ENCODE measurements around the gene LIMCH1. TPM values are rescaled to one million over a fixed set of nuclear protein-coding genes. Genes with fewer than 3 reads are reported as not detected.

Gene LIMCH1
- total RNA-seq, 1 experiment from 2014 or later, result 48.4 TPM

DNA sequence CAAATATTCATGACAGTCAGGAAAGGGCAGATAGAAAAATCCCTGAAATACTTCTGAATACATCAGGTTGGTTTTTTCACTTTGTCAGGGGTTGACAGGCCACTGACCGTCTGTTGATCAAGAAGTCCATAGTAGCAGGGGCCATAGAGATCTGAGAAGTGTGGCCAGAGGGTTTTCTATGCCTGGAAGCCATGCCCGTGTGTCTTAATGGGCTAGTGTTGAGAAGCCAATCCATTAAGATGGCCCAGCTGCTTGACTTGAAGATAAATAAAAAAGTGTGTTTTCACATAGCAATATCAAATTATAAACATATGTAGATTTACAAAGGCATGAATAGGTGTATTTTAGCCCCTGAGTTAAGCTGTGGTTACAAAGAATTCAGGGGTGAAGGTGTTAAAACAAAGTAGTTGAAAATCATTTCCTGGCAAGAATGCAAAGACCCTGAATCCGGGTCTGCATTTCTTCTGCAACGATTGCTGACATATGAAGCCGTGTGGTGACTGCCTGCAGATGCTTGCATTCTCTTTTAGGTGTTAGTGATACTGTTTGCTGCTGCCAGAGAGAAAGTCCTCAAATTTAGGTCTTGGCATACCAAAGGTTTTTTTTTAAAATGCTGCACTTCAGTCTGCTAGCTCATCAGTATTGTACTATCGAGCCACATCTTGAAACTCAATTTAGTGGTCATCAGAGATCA is 9.3 kb upstream of the LIMCH1 start:
- POLR2A ChIA-PET, result interaction anchor here (1.1 kb wide), 1 partner anchor 14 kb away, joined by 4 read pairs; no protein-coding TSS in a partner anchor
- H3K4me3 Mint-ChIP-seq (ENCODE audit: unreplicated experiment), result no peak overlapping the region
- peaks cover 5% of the 10 kb centered on the region for H3K4me1 Mint-ChIP-seq (ENCODE audit: insufficient read depth, unreplicated experiment)

DNA sequence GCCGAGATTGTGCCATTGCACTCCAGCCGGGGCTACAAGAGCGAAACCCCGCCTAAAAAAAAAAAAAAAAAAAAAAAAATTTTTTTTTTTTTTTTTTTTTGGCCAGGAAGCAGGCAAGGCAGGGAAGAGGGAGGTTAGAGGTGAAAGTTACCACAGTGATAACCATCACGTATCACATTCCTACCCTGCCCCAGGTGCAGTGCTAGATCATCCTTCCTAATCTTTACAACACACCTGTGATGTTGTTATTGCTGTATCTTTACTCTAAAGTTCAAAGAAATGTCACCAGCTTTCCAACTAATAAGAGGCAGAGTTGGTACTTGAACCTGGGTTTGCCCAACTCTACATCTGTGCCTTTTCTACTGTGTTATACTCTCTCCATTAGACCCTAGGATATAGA is 7.2 kb upstream of the LIMCH1 start:
- ChIA-PET CTCF (no interaction called here), POLR2A (interaction anchor here (0.7 kb wide), 1 partner anchor 11 kb away, joined by 4 read pairs; no protein-coding TSS in a partner anchor)
- no peaks in the 10 kb centered on the region for H3K9me3 Mint-ChIP-seq (ENCODE audit: unreplicated experiment)
- TF ChIP-seq, protein P1, sequence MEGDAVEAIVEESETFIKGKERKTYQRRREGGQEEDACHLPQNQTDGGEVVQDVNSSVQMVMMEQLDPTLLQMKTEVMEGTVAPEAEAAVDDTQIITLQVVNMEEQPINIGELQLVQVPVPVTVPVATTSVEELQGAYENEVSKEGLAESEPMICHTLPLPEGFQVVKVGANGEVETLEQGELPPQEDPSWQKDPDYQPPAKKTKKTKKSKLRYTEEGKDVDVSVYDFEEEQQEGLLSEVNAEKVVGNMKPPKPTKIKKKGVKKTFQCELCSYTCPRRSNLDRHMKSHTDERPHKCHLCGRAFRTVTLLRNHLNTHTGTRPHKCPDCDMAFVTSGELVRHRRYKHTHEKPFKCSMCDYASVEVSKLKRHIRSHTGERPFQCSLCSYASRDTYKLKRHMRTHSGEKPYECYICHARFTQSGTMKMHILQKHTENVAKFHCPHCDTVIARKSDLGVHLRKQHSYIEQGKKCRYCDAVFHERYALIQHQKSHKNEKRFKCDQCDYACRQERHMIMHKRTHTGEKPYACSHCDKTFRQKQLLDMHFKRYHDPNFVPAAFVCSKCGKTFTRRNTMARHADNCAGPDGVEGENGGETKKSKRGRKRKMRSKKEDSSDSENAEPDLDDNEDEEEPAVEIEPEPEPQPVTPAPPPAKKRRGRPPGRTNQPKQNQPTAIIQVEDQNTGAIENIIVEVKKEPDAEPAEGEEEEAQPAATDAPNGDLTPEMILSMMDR (IDR thresholded peaks at IDR 0.05; ENCODE audit: unreplicated experiment), result no peak
- no TSS peak for BruUV-seq (replicated peaks)
- H3K36me3 Mint-ChIP-seq (ENCODE audit: insufficient read depth, unreplicated experiment), result no peaks in the 10 kb centered on the region
- intact Hi-C loops (cut with micrococcal nuclease), result no loop called here
- no peaks in the 10 kb centered on the region for H3K27me3 Mint-ChIP-seq (ENCODE audit: insufficient read depth, unreplicated experiment)
- no peak overlapping the region for H3K4me3 Mint-ChIP-seq (ENCODE audit: unreplicated experiment)
- H3K4me1 Mint-ChIP-seq (ENCODE audit: insufficient read depth, unreplicated experiment), result peaks cover 12% of the 10 kb centered on the region
- DNase-seq (ENCODE audit: unreplicated experiment), result no peak
- H3K27ac Mint-ChIP-seq (ENCODE audit: low read depth, unreplicated experiment), result no peak overlapping the region

More for the DNA sequence above, 9.3 kb upstream of the LIMCH1 start:
- Mint-ChIP-seq H3K9me3 (ENCODE audit: unreplicated experiment) (no peaks in the 10 kb centered on the region), H3K27me3 (ENCODE audit: insufficient read depth, unreplicated experiment) (no peaks in the 10 kb centered on the region), H3K36me3 (ENCODE audit: insufficient read depth, unreplicated experiment) (no peaks in the 10 kb centered on the region), H3K27ac (ENCODE audit: low read depth, unreplicated experiment) (no peak overlapping the region)
- TF ChIP-seq, protein P1 (IDR thresholded peaks at IDR 0.05; ENCODE audit: unreplicated experiment), result no peak
- no peak for DNase-seq (ENCODE audit: unreplicated experiment)
- CTCF ChIA-PET, result interaction anchor here (0.6 kb wide), 1 partner anchor 78 kb away, joined by 3 read pairs; no protein-coding TSS in a partner anchor
- intact Hi-C loops (cut with micrococcal nuclease), result no loop called here
- no TSS peak for BruUV-seq (replicated peaks)

DNA sequence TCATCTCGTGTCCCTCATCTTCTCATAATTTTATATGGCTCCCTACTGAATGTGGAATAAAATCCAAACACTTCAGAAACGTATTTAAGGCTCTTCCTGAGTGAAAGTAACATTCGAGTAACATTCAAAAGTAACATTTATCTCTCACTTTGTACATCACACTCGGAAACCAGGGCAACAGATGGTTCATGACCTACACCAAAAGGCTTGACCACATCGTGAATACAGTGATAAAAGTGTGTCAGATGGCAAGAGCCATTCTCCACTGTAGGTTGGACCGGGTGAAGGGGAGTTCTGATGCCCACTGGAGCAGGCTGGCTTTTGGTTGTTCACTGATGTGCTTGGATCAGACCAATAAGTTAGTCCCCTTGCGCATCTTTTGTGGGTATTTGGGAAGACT is 5.6 kb upstream of the LIMCH1 start:
- Mint-ChIP-seq H3K9me3 (ENCODE audit: unreplicated experiment) (no peaks in the 10 kb centered on the region), H3K27ac (ENCODE audit: low read depth, unreplicated experiment) (no peak overlapping the region), H3K36me3 (ENCODE audit: insufficient read depth, unreplicated experiment) (no peaks in the 10 kb centered on the region), H3K4me1 (ENCODE audit: insufficient read depth, unreplicated experiment) (peaks cover 22% of the 10 kb centered on the region), H3K4me3 (ENCODE audit: unreplicated experiment) (no peak overlapping the region), H3K27me3 (ENCODE audit: insufficient read depth, unreplicated experiment) (no peaks in the 10 kb centered on the region)
- intact Hi-C loops (cut with micrococcal nuclease), result no loop called here
- DNase-seq (ENCODE audit: unreplicated experiment), result no peak
- no TSS peak for BruUV-seq (replicated peaks)
- ChIA-PET POLR2A (no interaction called here), CTCF (no interaction called here)
- TF ChIP-seq, protein P1 (IDR thresholded peaks at IDR 0.05; ENCODE audit: unreplicated experiment), result no peak

DNA sequence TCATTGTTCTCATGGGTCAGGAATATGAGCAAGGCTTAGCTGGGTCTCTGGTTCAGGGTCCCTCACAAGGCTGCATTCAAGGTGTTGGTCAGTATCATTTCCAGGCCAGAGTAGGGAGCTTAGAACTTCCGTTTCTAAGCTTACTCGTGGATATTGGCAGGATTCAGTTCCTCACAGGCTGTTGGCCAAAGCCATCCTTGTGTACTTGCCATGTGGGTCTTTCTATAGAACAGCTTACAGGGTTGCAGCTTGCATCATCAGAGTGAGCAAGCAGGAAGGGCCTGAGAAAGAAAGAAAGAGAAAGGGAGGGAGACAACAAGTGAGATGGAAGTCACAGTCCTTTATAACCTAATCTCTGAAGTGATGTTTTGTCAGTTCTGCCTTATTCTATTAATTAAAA is 5.1 kb upstream of the LIMCH1 start:
- no TSS peak for BruUV-seq (replicated peaks)
- Mint-ChIP-seq H3K36me3 (ENCODE audit: insufficient read depth, unreplicated experiment) (no peaks in the 10 kb centered on the region), H3K4me3 (ENCODE audit: unreplicated experiment) (no peak overlapping the region), H3K27me3 (ENCODE audit: insufficient read depth, unreplicated experiment) (no peaks in the 10 kb centered on the region), H3K9me3 (ENCODE audit: unreplicated experiment) (no peaks in the 10 kb centered on the region), H3K27ac (ENCODE audit: low read depth, unreplicated experiment) (no peak overlapping the region), H3K4me1 (ENCODE audit: insufficient read depth, unreplicated experiment) (peaks cover 23% of the 10 kb centered on the region)
- ChIA-PET CTCF (no interaction called here), POLR2A (no interaction called here)
- peak; percentile 60 for DNase-seq (ENCODE audit: unreplicated experiment)
- TF ChIP-seq, protein P1 (IDR thresholded peaks at IDR 0.05; ENCODE audit: unreplicated experiment), result no peak
- intact Hi-C loops (cut with micrococcal nuclease), result no loop called here

Measured in MCF 10A (cell line).